ENCODE measurements around the gene CSRNP3. TPM values are rescaled to one million over a fixed set of nuclear protein-coding genes. Genes with fewer than 3 reads are reported as not detected.

Gene CSRNP3
- total RNA-seq, 2 donors from 2014 or later: not detected

GRCh38 chr2:165450156-165450555, 19.3 kb upstream of the CSRNP3 start:
- DNase-seq (no peak), ATAC-seq (no peak)
- no peak overlapping the region for H3K27ac Mint-ChIP-seq
- H3K4me1 Mint-ChIP-seq: no peaks in the 10 kb centered on the region
- H3K27me3 Mint-ChIP-seq: peaks cover 5% of the 10 kb centered on the region
- H3K9me3 ChIP-seq (ENCODE audit: control insufficient read depth, low read length, poor library complexity, severe bottlenecking): no peaks in the 10 kb centered on the region
- H3K36me3 Mint-ChIP-seq (ENCODE audit: low read depth): no peaks in the 10 kb centered on the region
- H3K4me3 Mint-ChIP-seq: no peak overlapping the region

DNA sequence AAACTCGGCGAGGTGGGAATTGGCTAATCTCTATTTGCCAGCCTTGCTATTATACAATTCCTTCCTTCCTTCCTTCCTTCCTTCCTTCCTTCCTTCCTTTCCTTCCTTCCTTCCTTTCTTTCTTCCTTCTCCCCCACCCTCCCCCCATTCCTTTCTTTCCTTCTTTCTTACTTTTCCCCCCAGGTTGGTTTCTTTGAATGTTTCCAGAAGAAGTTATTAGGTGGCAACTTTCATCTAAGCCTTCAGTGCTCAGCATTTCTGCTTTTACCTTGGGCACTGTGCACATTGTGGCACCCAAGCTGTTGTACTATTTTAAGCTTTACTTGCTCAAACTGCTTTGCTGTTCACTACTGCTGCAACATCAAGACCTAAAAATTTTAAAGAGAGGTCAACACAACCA, 17.2 kb upstream of the CSRNP3 start:
- H3K36me3 Mint-ChIP-seq (ENCODE audit: low read depth): no peaks in the 10 kb centered on the region
- no peaks in the 10 kb centered on the region for H3K4me1 Mint-ChIP-seq
- ATAC-seq (no peak), DNase-seq (no peak)
- H3K4me3 Mint-ChIP-seq: no peak overlapping the region
- H3K9me3 ChIP-seq (ENCODE audit: control insufficient read depth, low read length, poor library complexity, severe bottlenecking): no peaks in the 10 kb centered on the region
- no peak overlapping the region for H3K27ac Mint-ChIP-seq
- peaks cover 5% of the 10 kb centered on the region for H3K27me3 Mint-ChIP-seq

DNA sequence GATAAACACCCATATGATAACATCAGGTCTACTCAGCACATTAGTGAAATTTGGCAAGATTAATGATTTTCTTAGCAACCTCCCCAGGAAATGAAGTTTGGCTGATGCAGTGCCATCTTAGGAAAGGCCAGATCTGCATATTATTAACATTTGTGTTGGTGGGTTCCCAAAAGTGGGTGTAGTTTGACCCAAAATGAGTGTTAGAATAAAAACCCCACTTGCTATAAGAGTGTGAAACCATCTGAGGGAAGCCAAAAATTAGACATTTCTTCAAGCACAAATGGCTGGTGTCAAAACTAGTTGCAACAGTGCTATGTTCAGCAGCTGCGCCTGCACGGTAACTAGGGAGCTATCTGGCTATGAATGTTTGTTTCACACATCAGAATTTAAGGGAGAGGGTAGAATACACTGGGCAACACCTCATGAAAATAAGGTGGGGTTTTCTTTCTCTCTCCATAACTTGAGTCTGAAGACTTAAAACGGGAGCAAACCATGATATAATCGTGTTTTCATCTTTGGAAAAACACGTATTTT, 15.9 kb upstream of the CSRNP3 start:
- H3K27ac Mint-ChIP-seq: no peak overlapping the region
- H3K36me3 Mint-ChIP-seq (ENCODE audit: low read depth): no peaks in the 10 kb centered on the region
- DNase-seq: no peak
- no peak for ATAC-seq
- H3K27me3 Mint-ChIP-seq: peaks cover 5% of the 10 kb centered on the region
- H3K4me1 Mint-ChIP-seq: no peaks in the 10 kb centered on the region
- no peaks in the 10 kb centered on the region for H3K9me3 ChIP-seq (ENCODE audit: control insufficient read depth, low read length, poor library complexity, severe bottlenecking)
- no peak overlapping the region for H3K4me3 Mint-ChIP-seq

DNA sequence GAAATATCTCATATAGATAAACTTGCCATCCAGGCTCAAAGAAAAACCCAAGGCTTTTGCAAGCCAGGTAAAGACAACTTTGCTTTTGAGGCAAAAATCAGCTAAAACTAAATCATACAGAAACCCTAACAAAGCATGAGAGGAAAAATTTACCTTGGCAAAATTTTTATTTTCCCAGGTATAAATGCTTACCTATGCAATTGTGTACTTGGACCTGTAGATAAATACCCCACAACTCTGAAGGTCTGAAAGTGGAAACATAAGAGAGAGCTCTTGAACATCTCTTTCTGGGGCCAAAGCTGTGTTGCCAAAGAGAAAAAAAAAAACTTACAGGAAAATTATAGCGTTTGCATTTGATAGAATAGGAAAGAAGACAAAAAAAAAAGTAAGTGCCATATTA, 14.6 kb upstream of the CSRNP3 start:
- Mint-ChIP-seq H3K4me3 (no peak overlapping the region), H3K36me3 (ENCODE audit: low read depth) (no peaks in the 10 kb centered on the region), H3K27ac (no peak overlapping the region), H3K4me1 (no peaks in the 10 kb centered on the region), H3K27me3 (no peaks in the 10 kb centered on the region)
- DNase-seq (no peak), ATAC-seq (no peak)
- H3K9me3 ChIP-seq (ENCODE audit: control insufficient read depth, low read length, poor library complexity, severe bottlenecking): no peaks in the 10 kb centered on the region

GRCh38 chr2:165456027-165456426, 13.5 kb upstream of the CSRNP3 start:
- H3K4me3 Mint-ChIP-seq: no peak overlapping the region
- H3K9me3 ChIP-seq (ENCODE audit: control insufficient read depth, low read length, poor library complexity, severe bottlenecking): no peaks in the 10 kb centered on the region
- no peak overlapping the region for H3K27ac Mint-ChIP-seq
- H3K36me3 Mint-ChIP-seq (ENCODE audit: low read depth): no peaks in the 10 kb centered on the region
- no peak for DNase-seq
- no peaks in the 10 kb centered on the region for H3K4me1 Mint-ChIP-seq
- no peaks in the 10 kb centered on the region for H3K27me3 Mint-ChIP-seq
- no peak for ATAC-seq

DNA sequence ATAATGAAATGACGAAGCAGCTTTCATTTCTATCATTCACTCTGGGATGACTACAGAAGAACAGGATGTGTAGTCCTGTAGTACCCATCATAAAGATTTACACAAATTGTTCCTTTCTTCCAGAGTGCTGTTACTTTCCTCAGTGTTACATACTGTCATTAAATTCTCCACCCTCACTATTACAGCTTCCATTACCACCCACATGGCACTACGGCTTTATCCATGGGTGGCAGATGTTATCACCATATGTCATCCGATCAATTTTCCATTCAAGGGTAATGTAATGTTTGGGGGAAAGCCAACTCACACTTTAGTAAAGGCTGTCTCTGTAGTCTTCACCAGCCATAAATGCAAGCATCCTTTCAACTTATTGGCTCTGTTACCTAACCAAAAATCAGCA, 7.1 kb upstream of the CSRNP3 start:
- Mint-ChIP-seq H3K4me1 (no peaks in the 10 kb centered on the region), H3K27me3 (no peaks in the 10 kb centered on the region), H3K27ac (no peak overlapping the region), H3K4me3 (no peak overlapping the region), H3K36me3 (ENCODE audit: low read depth) (no peaks in the 10 kb centered on the region)
- DNase-seq (no peak), ATAC-seq (no peak)
- no peaks in the 10 kb centered on the region for H3K9me3 ChIP-seq (ENCODE audit: control insufficient read depth, low read length, poor library complexity, severe bottlenecking)

DNA sequence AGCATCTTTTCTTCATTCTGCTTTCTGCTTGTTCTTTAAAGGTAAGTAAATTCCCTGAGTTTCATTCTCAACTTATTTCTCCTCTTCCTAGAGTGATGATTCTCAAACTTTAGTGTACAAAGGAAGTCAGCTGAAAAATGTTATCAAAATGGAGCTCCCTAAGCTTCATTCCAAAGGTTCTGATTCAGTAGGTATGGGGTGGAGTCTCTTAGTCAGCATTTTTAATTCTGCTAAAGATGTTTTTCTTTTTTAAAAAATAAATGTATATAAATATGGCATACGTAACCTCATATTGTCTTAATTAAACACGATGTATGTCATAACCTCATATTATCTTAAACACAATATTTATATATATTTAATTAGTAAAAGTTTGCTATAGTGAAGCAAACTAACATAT, 3.1 kb upstream of the CSRNP3 start:
- Mint-ChIP-seq H3K27me3 (peaks cover 7% of the 10 kb centered on the region), H3K36me3 (ENCODE audit: low read depth) (no peaks in the 10 kb centered on the region), H3K4me3 (no peak overlapping the region), H3K27ac (no peak overlapping the region), H3K4me1 (no peaks in the 10 kb centered on the region)
- H3K9me3 ChIP-seq (ENCODE audit: control insufficient read depth, low read length, poor library complexity, severe bottlenecking): no peaks in the 10 kb centered on the region
- ATAC-seq (no peak), DNase-seq (no peak)

GRCh38 chr2:165467921-165468320, 1.6 kb upstream of the CSRNP3 start:
- H3K27ac Mint-ChIP-seq: no peak overlapping the region
- H3K9me3 ChIP-seq (ENCODE audit: control insufficient read depth, low read length, poor library complexity, severe bottlenecking): no peaks in the 10 kb centered on the region
- no peaks in the 10 kb centered on the region for H3K36me3 Mint-ChIP-seq (ENCODE audit: low read depth)
- peaks cover 2% of the 10 kb centered on the region for H3K4me1 Mint-ChIP-seq
- ATAC-seq (no peak), DNase-seq (no peak)
- H3K27me3 Mint-ChIP-seq: peaks cover 7% of the 10 kb centered on the region
- no peak overlapping the region for H3K4me3 Mint-ChIP-seq

DNA sequence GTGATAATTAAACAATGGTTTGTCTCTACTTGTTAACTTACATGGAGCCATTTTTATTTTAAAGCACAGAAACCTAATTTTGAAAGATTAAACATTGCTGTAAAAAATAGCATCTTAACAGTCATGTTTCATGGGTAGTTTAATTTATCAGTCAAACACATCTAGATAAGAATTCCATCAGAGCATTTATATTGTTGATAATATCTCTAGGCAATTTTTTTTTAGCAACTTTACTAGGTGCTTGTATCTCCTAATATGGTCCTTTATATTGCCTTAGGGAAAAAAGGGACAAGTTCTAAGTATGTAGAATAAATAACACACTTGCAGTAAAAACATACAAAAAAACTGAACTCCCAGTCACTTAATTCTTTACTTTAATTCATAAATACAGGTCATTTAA, 863 bp downstream of the CSRNP3 start:
- H3K4me3 Mint-ChIP-seq: no peak overlapping the region
- DNase-seq: no peak
- no peak overlapping the region for H3K27ac Mint-ChIP-seq
- peaks cover 7% of the 10 kb centered on the region for H3K27me3 Mint-ChIP-seq
- ATAC-seq: no peak
- H3K4me1 Mint-ChIP-seq: peaks cover 2% of the 10 kb centered on the region
- no peaks in the 10 kb centered on the region for H3K9me3 ChIP-seq (ENCODE audit: control insufficient read depth, low read length, poor library complexity, severe bottlenecking)
- H3K36me3 Mint-ChIP-seq (ENCODE audit: low read depth): no peaks in the 10 kb centered on the region

DNA sequence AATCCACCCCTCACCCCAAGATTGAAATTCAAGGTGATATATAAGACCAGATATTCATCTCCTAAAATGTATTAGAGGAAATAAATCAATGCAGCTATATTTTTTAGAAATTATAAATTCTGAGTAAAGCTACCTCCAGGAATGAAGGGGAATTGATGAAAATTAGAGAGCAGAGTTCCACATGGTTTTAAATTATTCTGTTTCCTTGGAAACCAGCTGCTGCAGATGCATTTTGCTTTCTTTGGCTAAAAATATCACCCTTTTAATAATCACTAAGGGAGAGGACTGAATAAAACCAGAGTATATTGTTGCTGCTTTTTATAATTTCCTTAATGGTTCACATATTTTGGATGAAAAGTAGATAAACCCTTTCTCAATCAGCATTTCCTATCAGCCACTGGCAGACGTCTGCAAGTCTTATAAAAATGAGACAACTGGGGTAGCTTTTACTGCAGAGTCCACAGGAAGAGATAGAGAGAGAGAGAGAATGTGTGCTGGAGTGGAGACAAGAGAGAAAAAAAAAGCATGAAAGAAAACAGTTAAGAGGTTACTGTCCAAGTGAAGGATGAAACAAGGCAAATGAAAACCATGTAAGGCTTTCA, 2.0 kb downstream of the CSRNP3 start:
- Mint-ChIP-seq H3K27ac (no peak overlapping the region), H3K4me1 (peaks cover 2% of the 10 kb centered on the region), H3K27me3 (peaks cover 7% of the 10 kb centered on the region), H3K4me3 (no peak overlapping the region), H3K36me3 (ENCODE audit: low read depth) (no peaks in the 10 kb centered on the region)
- no peak for DNase-seq
- no peaks in the 10 kb centered on the region for H3K9me3 ChIP-seq (ENCODE audit: control insufficient read depth, low read length, poor library complexity, severe bottlenecking)
- ATAC-seq: no peak

DNA sequence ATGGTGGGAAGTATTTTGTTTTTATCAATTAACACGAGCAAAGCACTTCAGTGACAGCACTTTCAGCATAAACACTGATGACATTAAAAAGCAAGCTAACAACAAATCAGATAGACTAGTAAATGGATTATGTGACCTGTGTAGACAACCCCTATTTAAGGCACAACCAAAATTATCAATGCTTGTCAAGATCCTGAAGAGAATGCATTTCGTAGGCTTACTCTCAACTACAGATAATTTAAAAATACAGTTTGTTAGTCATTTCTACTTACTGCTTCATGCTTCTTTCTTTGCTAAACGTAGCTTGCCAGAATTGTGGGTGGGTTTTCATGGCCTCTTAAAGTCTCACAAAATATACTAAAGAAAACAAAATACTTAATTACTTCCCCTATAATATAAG, 3.4 kb downstream of the CSRNP3 start:
- no peak overlapping the region for H3K27ac Mint-ChIP-seq

GRCh38 chr2:165474619-165475276, 5.2 kb downstream of the CSRNP3 start:
- peaks cover 4% of the 10 kb centered on the region for H3K27me3 Mint-ChIP-seq
- DNase-seq (no peak), ATAC-seq (no peak)
- no peaks in the 10 kb centered on the region for H3K9me3 ChIP-seq (ENCODE audit: control insufficient read depth, low read length, poor library complexity, severe bottlenecking)
- H3K4me3 Mint-ChIP-seq: no peak overlapping the region
- no peak overlapping the region for H3K27ac Mint-ChIP-seq
- no peaks in the 10 kb centered on the region for H3K36me3 Mint-ChIP-seq (ENCODE audit: low read depth)
- H3K4me1 Mint-ChIP-seq: peaks cover 2% of the 10 kb centered on the region

More for the DNA sequence above, 3.4 kb downstream of the CSRNP3 start:
- Mint-ChIP-seq H3K27me3 (peaks cover 7% of the 10 kb centered on the region), H3K4me1 (peaks cover 2% of the 10 kb centered on the region), H3K4me3 (no peak overlapping the region), H3K36me3 (ENCODE audit: low read depth) (no peaks in the 10 kb centered on the region)
- DNase-seq (no peak), ATAC-seq (no peak)
- no peaks in the 10 kb centered on the region for H3K9me3 ChIP-seq (ENCODE audit: control insufficient read depth, low read length, poor library complexity, severe bottlenecking)

DNA sequence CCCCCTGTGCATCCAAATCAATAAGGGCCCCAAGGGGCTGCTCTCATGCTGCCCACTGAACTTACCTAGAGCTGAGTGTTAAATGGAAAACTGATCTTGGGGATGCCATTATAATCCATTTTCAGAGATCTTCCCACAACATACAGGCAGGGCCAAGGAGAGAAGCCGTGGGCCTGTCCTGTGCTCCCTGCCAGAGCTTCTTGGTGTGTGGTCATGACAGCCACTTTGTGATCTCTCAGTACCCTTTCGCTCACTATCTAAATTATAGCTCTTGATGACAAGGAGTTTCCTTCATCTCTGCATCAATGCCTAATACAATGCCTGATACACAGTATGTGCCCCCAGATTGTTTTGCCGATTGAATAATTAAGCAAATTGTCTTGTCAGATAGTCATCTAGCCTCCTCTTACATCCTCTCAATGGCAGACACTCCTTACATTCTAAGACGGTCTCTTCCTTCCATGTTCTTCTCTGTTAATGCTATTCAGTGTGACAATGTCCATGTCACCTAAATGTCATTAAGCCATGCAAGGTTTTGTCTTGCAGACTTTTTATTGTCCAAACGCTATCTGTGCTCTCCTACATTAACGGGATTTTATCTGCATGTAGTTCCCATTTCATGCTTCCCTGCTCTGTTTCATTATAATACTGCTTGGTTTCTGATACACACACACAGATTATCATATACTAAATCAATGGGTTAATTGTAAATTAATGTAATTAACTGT, 5.9 kb downstream of the CSRNP3 start:
- peaks cover 2% of the 10 kb centered on the region for H3K4me1 Mint-ChIP-seq

More for the DNA sequence above, 5.9 kb downstream of the CSRNP3 start:
- DNase-seq: no peak
- H3K9me3 ChIP-seq (ENCODE audit: control insufficient read depth, low read length, poor library complexity, severe bottlenecking): no peaks in the 10 kb centered on the region
- H3K27ac Mint-ChIP-seq: no peak overlapping the region
- no peak overlapping the region for H3K4me3 Mint-ChIP-seq
- H3K27me3 Mint-ChIP-seq: peaks cover 4% of the 10 kb centered on the region
- no peak for ATAC-seq
- no peaks in the 10 kb centered on the region for H3K36me3 Mint-ChIP-seq (ENCODE audit: low read depth)

All from T-helper 17 cell (primary cell).